ENCODE results near the gene KRT77.
"Not testable (repeated sequence)": the region's sequence is repeated elsewhere in the genome, so short reads cannot be mapped to it uniquely, and the experiment has no call there.

KRT77 gene

GRCh38 chr12:52670961-52671360 is 32.4 kb downstream of the KRT77 start:
- no peak overlapping the region for H3K4me3 ChIP-seq (ENCODE audit: control insufficient read depth, low read depth, low read length)
- no peak for TF ChIP-seq CTCF (conservative IDR thresholded peaks at IDR 0.05; ENCODE audit: control insufficient read depth, insufficient read depth, low read depth, low read length)
- no peak for DNase-seq (ENCODE audit: low read depth)

- no peak overlapping the region for H3K4me3 ChIP-seq (ENCODE audit: control insufficient read depth, low read depth, low read length)
- no peak for DNase-seq (ENCODE audit: low read depth)
- no peak for TF ChIP-seq CTCF (conservative IDR thresholded peaks at IDR 0.05; ENCODE audit: control insufficient read depth, insufficient read depth, low read depth, low read length)
Observed at GRCh38 chr12:52670506-52670905, 32.8 kb downstream of the KRT77 start.

- not testable (repeated sequence) for H3K4me3 ChIP-seq (ENCODE audit: control insufficient read depth, low read depth, low read length); DNase-seq (ENCODE audit: low read depth)
Observed at GRCh38 chr12:52669941-52670340, 33.4 kb downstream of the KRT77 start.

GRCh38 chr12:52669426-52669825 is 33.9 kb downstream of the KRT77 start:
- no peak for TF ChIP-seq CTCF (conservative IDR thresholded peaks at IDR 0.05; ENCODE audit: control insufficient read depth, insufficient read depth, low read depth, low read length)
- no peak for DNase-seq (ENCODE audit: low read depth)
- H3K4me3 ChIP-seq (ENCODE audit: control insufficient read depth, low read depth, low read length): no peak overlapping the region

GRCh38 chr12:52667931-52668330 is 35.4 kb downstream of the KRT77 start:
- H3K4me3 ChIP-seq (ENCODE audit: control insufficient read depth, low read depth, low read length): no peak overlapping the region
- no peak for DNase-seq (ENCODE audit: low read depth)
- no peak for TF ChIP-seq CTCF (conservative IDR thresholded peaks at IDR 0.05; ENCODE audit: control insufficient read depth, insufficient read depth, low read depth, low read length)

- no peak for DNase-seq (ENCODE audit: low read depth)
- TF ChIP-seq CTCF (conservative IDR thresholded peaks at IDR 0.05; ENCODE audit: control insufficient read depth, insufficient read depth, low read depth, low read length): peak; percentile 20
- H3K4me3 ChIP-seq (ENCODE audit: control insufficient read depth, low read depth, low read length): no peak overlapping the region
Observed at GRCh38 chr12:52667509-52667908, 35.8 kb downstream of the KRT77 start.

GRCh38 chr12:52666471-52666870 is 36.9 kb downstream of the KRT77 start:
- H3K4me3 ChIP-seq (ENCODE audit: control insufficient read depth, low read depth, low read length): no peak overlapping the region
- no peak for DNase-seq (ENCODE audit: low read depth)
- TF ChIP-seq CTCF (conservative IDR thresholded peaks at IDR 0.05; ENCODE audit: control insufficient read depth, insufficient read depth, low read depth, low read length): no peak

Measured in fibroblast of mammary gland (primary cell).